ENCODE results near the gene GSTK1.

GSTK1 gene

GRCh38 chr7:143296686-143297085, 33.4 kb downstream of the GSTK1 start:
- peaks cover 99% of the 10 kb centered on the region for H3K36me3 ChIP-seq (ENCODE audit: control insufficient read depth, insufficient read depth, low read length)
- 100% methylated on average over 1 of the region's 2 CpGs; no CpG with 5 or more reads in 1 of the 2 experiments for WGBS, 2 experiments (ENCODE audit: insufficient coverage in 2 of 2)
- H3K4me3 ChIP-seq (ENCODE audit: extremely low read depth, insufficient read depth, low read length, poor library complexity, severe bottlenecking) = no peak overlapping the region
- no peak overlapping the region for H3K27ac ChIP-seq (ENCODE audit: low read depth, low read length, severe bottlenecking)
- H3K9me3 ChIP-seq (ENCODE audit: control insufficient read depth, low read length) = no peaks in the 10 kb centered on the region
- H3K4me1 ChIP-seq (ENCODE audit: control insufficient read depth, insufficient read depth, low read length, poor library complexity, severe bottlenecking) = peaks cover 12% of the 10 kb centered on the region

GRCh38 chr7:143299346-143299745, 36.1 kb downstream of the GSTK1 start:
- no peak overlapping the region for H3K27ac ChIP-seq (ENCODE audit: low read depth, low read length, severe bottlenecking)
- peaks cover 8% of the 10 kb centered on the region for H3K4me1 ChIP-seq (ENCODE audit: control insufficient read depth, insufficient read depth, low read length, poor library complexity, severe bottlenecking)
- no peak overlapping the region for H3K4me3 ChIP-seq (ENCODE audit: extremely low read depth, insufficient read depth, low read length, poor library complexity, severe bottlenecking)
- 100% methylated on average over 1 of the region's 2 CpGs for WGBS, 2 experiments (ENCODE audit: insufficient coverage in 2 of 2)
- peaks cover 97% of the 10 kb centered on the region for H3K36me3 ChIP-seq (ENCODE audit: control insufficient read depth, insufficient read depth, low read length)
- no peaks in the 10 kb centered on the region for H3K9me3 ChIP-seq (ENCODE audit: control insufficient read depth, low read length)

- Histone ChIP-seq H3K4me1 (ENCODE audit: control insufficient read depth, insufficient read depth, low read length, poor library complexity, severe bottlenecking) (peaks cover 8% of the 10 kb centered on the region), H3K4me3 (ENCODE audit: extremely low read depth, insufficient read depth, low read length, poor library complexity, severe bottlenecking) (no peak overlapping the region), H3K36me3 (ENCODE audit: control insufficient read depth, insufficient read depth, low read length) (peaks cover 97% of the 10 kb centered on the region), H3K27ac (ENCODE audit: low read depth, low read length, severe bottlenecking) (no peak overlapping the region), H3K9me3 (ENCODE audit: control insufficient read depth, low read length) (no peaks in the 10 kb centered on the region)
- 75 to 83% methylated on average over 6 to 7 of the region's 8 CpGs for WGBS, 2 experiments (ENCODE audit: insufficient coverage in 2 of 2)
Measured at GRCh38 chr7:143299840-143300239, 36.6 kb downstream of the GSTK1 start.

GRCh38 chr7:143300959-143301935, 38.0 kb downstream of the GSTK1 start:
- peaks cover 97% of the 10 kb centered on the region for H3K36me3 ChIP-seq (ENCODE audit: control insufficient read depth, insufficient read depth, low read length)
- no peaks in the 10 kb centered on the region for H3K4me1 ChIP-seq (ENCODE audit: control insufficient read depth, insufficient read depth, low read length, poor library complexity, severe bottlenecking)
- H3K4me3 ChIP-seq (ENCODE audit: extremely low read depth, insufficient read depth, low read length, poor library complexity, severe bottlenecking) = no peak overlapping the region
- no peaks in the 10 kb centered on the region for H3K9me3 ChIP-seq (ENCODE audit: control insufficient read depth, low read length)
- H3K27ac ChIP-seq (ENCODE audit: low read depth, low read length, severe bottlenecking) = no peak overlapping the region
- WGBS, 2 experiments (ENCODE audit: insufficient coverage in 2 of 2) = 100% methylated on average over 1 to 2 of the region's 8 CpGs

GRCh38 chr7:143303733-143304132, 40.5 kb downstream of the GSTK1 start:
- Histone ChIP-seq H3K4me1 (ENCODE audit: control insufficient read depth, insufficient read depth, low read length, poor library complexity, severe bottlenecking) (no peaks in the 10 kb centered on the region), H3K9me3 (ENCODE audit: control insufficient read depth, low read length) (no peaks in the 10 kb centered on the region), H3K27ac (ENCODE audit: low read depth, low read length, severe bottlenecking) (no peak overlapping the region), H3K4me3 (ENCODE audit: extremely low read depth, insufficient read depth, low read length, poor library complexity, severe bottlenecking) (no peak overlapping the region), H3K36me3 (ENCODE audit: control insufficient read depth, insufficient read depth, low read length) (peaks cover 95% of the 10 kb centered on the region)
- 93 to 98% methylated on average over 8 of the region's 10 CpGs for WGBS, 2 experiments (ENCODE audit: insufficient coverage in 2 of 2)

- WGBS, 2 experiments (ENCODE audit: insufficient coverage in 2 of 2) = 92 to 98% methylated on average over 6 of the region's 6 CpGs
- Histone ChIP-seq H3K4me1 (ENCODE audit: control insufficient read depth, insufficient read depth, low read length, poor library complexity, severe bottlenecking) (no peaks in the 10 kb centered on the region), H3K27ac (ENCODE audit: low read depth, low read length, severe bottlenecking) (no peak overlapping the region), H3K9me3 (ENCODE audit: control insufficient read depth, low read length) (no peaks in the 10 kb centered on the region), H3K36me3 (ENCODE audit: control insufficient read depth, insufficient read depth, low read length) (peaks cover 95% of the 10 kb centered on the region), H3K4me3 (ENCODE audit: extremely low read depth, insufficient read depth, low read length, poor library complexity, severe bottlenecking) (no peak overlapping the region)
Measured at GRCh38 chr7:143304938-143305337, 41.7 kb downstream of the GSTK1 start.

- Histone ChIP-seq H3K27ac (ENCODE audit: low read depth, low read length, severe bottlenecking) (no peak overlapping the region), H3K36me3 (ENCODE audit: control insufficient read depth, insufficient read depth, low read length) (peaks cover 94% of the 10 kb centered on the region), H3K4me1 (ENCODE audit: control insufficient read depth, insufficient read depth, low read length, poor library complexity, severe bottlenecking) (no peaks in the 10 kb centered on the region), H3K9me3 (ENCODE audit: control insufficient read depth, low read length) (no peaks in the 10 kb centered on the region), H3K4me3 (ENCODE audit: extremely low read depth, insufficient read depth, low read length, poor library complexity, severe bottlenecking) (no peak overlapping the region)
- WGBS, 2 experiments (ENCODE audit: insufficient coverage in 2 of 2) = 83 to 91% methylated on average over 7 to 9 of the region's 10 CpGs
Measured at GRCh38 chr7:143305423-143306070, 42.3 kb downstream of the GSTK1 start.

- no peaks in the 10 kb centered on the region for H3K9me3 ChIP-seq (ENCODE audit: control insufficient read depth, low read length)
- peaks cover 67% of the 10 kb centered on the region for H3K36me3 ChIP-seq (ENCODE audit: control insufficient read depth, insufficient read depth, low read length)
- H3K4me3 ChIP-seq (ENCODE audit: extremely low read depth, insufficient read depth, low read length, poor library complexity, severe bottlenecking) = no peak overlapping the region
- no peak overlapping the region for H3K27ac ChIP-seq (ENCODE audit: low read depth, low read length, severe bottlenecking)
- WGBS, 2 experiments (ENCODE audit: insufficient coverage in 2 of 2) = 100% methylated on average over 1 of the region's 2 CpGs; no CpG with 5 or more reads in 1 of the 2 experiments
- H3K4me1 ChIP-seq (ENCODE audit: control insufficient read depth, insufficient read depth, low read length, poor library complexity, severe bottlenecking) = no peaks in the 10 kb centered on the region
Measured at GRCh38 chr7:143308632-143309031, 45.4 kb downstream of the GSTK1 start.

GRCh38 chr7:143314127-143314526, 50.9 kb downstream of the GSTK1 start:
- Histone ChIP-seq H3K36me3 (ENCODE audit: control insufficient read depth, insufficient read depth, low read length) (peaks cover 15% of the 10 kb centered on the region), H3K27ac (ENCODE audit: low read depth, low read length, severe bottlenecking) (no peak overlapping the region), H3K4me1 (ENCODE audit: control insufficient read depth, insufficient read depth, low read length, poor library complexity, severe bottlenecking) (no peaks in the 10 kb centered on the region), H3K9me3 (ENCODE audit: control insufficient read depth, low read length) (no peaks in the 10 kb centered on the region), H3K4me3 (ENCODE audit: extremely low read depth, insufficient read depth, low read length, poor library complexity, severe bottlenecking) (no peak overlapping the region)

- H3K27ac ChIP-seq (ENCODE audit: low read depth, low read length, severe bottlenecking) = no peak within 1 kb of the TSS
- WGBS, 2 experiments (ENCODE audit: insufficient coverage in 2 of 2) = 86% methylated on average over 4 of the region's 5 CpGs
- H3K4me1 ChIP-seq (ENCODE audit: control insufficient read depth, insufficient read depth, low read length, poor library complexity, severe bottlenecking) = no peaks in the 10 kb centered on the region
- H3K9me3 ChIP-seq (ENCODE audit: control insufficient read depth, low read length) = no peaks in the 10 kb centered on the region
- peaks cover 3% of the 10 kb centered on the region for H3K36me3 ChIP-seq (ENCODE audit: control insufficient read depth, insufficient read depth, low read length)
- H3K4me3 ChIP-seq (ENCODE audit: extremely low read depth, insufficient read depth, low read length, poor library complexity, severe bottlenecking) = no peak within 1 kb of the TSS
Measured at GRCh38 chr7:143315776-143316175, 52.5 kb downstream of the GSTK1 start, which contains the start of gene CLCN1. Gene CLCN1, plus strand, starts transcription at chr7:143316111. Its CDS starts 102 bp downstream, at chr7:143316213.

All from mesodermal cell (in vitro differentiated cells).